ENCODE measurements around the gene DNAJC5G. TPM values are rescaled to one million over a fixed set of nuclear protein-coding genes. Genes with fewer than 3 reads are reported as not detected.

The DNAJC5G gene
- total and polyA plus RNA-seq, 8 donors: 0.06 to 0.34 TPM; not detected in 6

- TF ChIP-seq CTCF (IDR thresholded peaks at IDR 0.05): no peak
- 74 to 80% methylated on average over 4 of the region's 4 CpGs for WGBS, 2 donors
- H3K4me1 ChIP-seq: no peaks in the 10 kb centered on the region
- ATAC-seq (no peak), FAIRE-seq (no peak), DNase-seq (no peak)
- peaks cover 0 to 27% (median 3%) of the 10 kb centered on the region in 3 donors for H3K36me3 ChIP-seq
- H3K27me3 ChIP-seq: no peaks in the 10 kb centered on the region
- H3K4me3 ChIP-seq: no peak overlapping the region
- intact Hi-C loops (cut with DNase I): no loop called here
- no peaks in the 10 kb centered on the region for H3K9me3 ChIP-seq
- no peak overlapping the region for H3K27ac ChIP-seq
Observed at GRCh38 chr2:27245626-27246025, 29.6 kb upstream of the DNAJC5G start.

- no peaks in the 10 kb centered on the region for H3K27me3 ChIP-seq
- H3K4me3 ChIP-seq: no peak overlapping the region
- TF ChIP-seq CTCF (IDR thresholded peaks at IDR 0.05): no peak
- DNase-seq (no peak), FAIRE-seq (no peak), ATAC-seq (no peak)
- H3K4me1 ChIP-seq: no peaks in the 10 kb centered on the region
- 58 to 78% methylated on average over 4 of the region's 4 CpGs for WGBS, 2 donors
- intact Hi-C loops (cut with DNase I): no loop called here
- no peak overlapping the region for H3K27ac ChIP-seq
- no peaks in the 10 kb centered on the region for H3K9me3 ChIP-seq
- H3K36me3 ChIP-seq: peaks cover 0 to 7% (median 0%) of the 10 kb centered on the region in 3 donors
Observed at GRCh38 chr2:27247893-27248292, 27.3 kb upstream of the DNAJC5G start.

- ATAC-seq: no peak
- Histone ChIP-seq H3K4me1 (no peaks in the 10 kb centered on the region), H3K4me3 (no peak overlapping the region), H3K9me3 (no peaks in the 10 kb centered on the region), H3K36me3 (no peaks in the 10 kb centered on the region), H3K27me3 (no peaks in the 10 kb centered on the region), H3K27ac (no peak overlapping the region)
- no peak for FAIRE-seq
- no peak for TF ChIP-seq CTCF (IDR thresholded peaks at IDR 0.05)
- 46 to 50% methylated on average over 12 of the region's 12 CpGs for WGBS, 2 donors
- intact Hi-C loops (cut with DNase I): no loop called here
- peak in 1 of 6 donors; percentile 22 for DNase-seq
Observed at GRCh38 chr2:27249159-27249890, 25.9 kb upstream of the DNAJC5G start.

- no peak for FAIRE-seq
- Histone ChIP-seq H3K27ac (no peak overlapping the region), H3K9me3 (no peaks in the 10 kb centered on the region), H3K4me3 (no peak overlapping the region), H3K4me1 (no peaks in the 10 kb centered on the region), H3K27me3 (no peaks in the 10 kb centered on the region), H3K36me3 (no peaks in the 10 kb centered on the region)
- WGBS, 2 donors: 19 to 22% methylated on average over 22 of the region's 22 CpGs
- peak; percentile 18 to 60 (median 37) for TF ChIP-seq CTCF (IDR thresholded peaks at IDR 0.05)
- peak; percentile 81 to 97 (median 86) for ATAC-seq
- intact Hi-C loops (cut with DNase I): no loop called here
- peak in 5 of 6 donors; percentile 25 to 84 (median 59) for DNase-seq
Observed at GRCh38 chr2:27249891-27250651, 25.2 kb upstream of the DNAJC5G start.

Data from pancreas (tissue), 10 donors.